Peyer's patch (tissue), 4 donors: ENCODE results near the gene ZFPM1. TPM values are rescaled to one million over a fixed set of nuclear protein-coding genes. Genes with fewer than 3 reads are reported as not detected.

ENCODE experiments used
- DNase-seq, 3 donors: peaks; one replicate each; pipeline ENCODE4 v3.0.0-alpha.2; 2017 to 2019
- H3K27ac ChIP-seq, 4 donors: fragments of 200-600 bp; sonication (generic); one replicate each; pipeline ENCODE4 v1.5.1; 2016 to 2019
- H3K27me3 ChIP-seq, 2 donors: fragments of 200-600 bp; sonication (generic); one replicate each; pipeline ENCODE4 v1.5.1; 2019
- H3K36me3 ChIP-seq, 3 donors: fragments of 200-600 bp; sonication (generic); one replicate each; pipeline ENCODE4 v1.5.1; 2016 to 2019
- H3K4me1 ChIP-seq, 4 donors: fragments of 200-600 bp; sonication (generic); one replicate each; pipeline ENCODE4 v1.5.1; 2016 to 2019
- H3K4me3 ChIP-seq, 4 donors: fragments of 200-600 bp; sonication (generic); 1 replicate in 3 of 4; 2 replicates in 1 of 4; pipeline ENCODE4 v1.5.1; 2016 to 2019; ENCODE audit warnings: mild to moderate bottlenecking in 1 of 4
- H3K9me3 ChIP-seq, 4 donors: fragments of 200-600 bp; sonication (generic); one replicate each; pipeline ENCODE4 v1.5.1; 2016 to 2019; ENCODE audit warnings: mild to moderate bottlenecking in 1 of 4
- POLR2A ChIP-seq, 2 donors: fragments of 450-650 bp; IDR thresholded peaks; one replicate each; pipeline ENCODE4 v1.5.1; 2017; ENCODE audit warnings: antibody characterized with exemption in 2 of 2, mild to moderate bottlenecking in 2 of 2, moderate library complexity in 2 of 2
- total RNA-seq, 4 donors: library from RNA; depleted of rRNA; stranded (reverse); fragments of >200 nt; gene quantifications; one replicate each; pipeline ENCODE4 v1.1.0, GENCODE V29; 2016
- TF ChIP-seq, protein P1 (sequence below), 6 experiments: fragments of 450-650 bp in 4 of 6; fragments of 200-600 bp in 2 of 6; sonication (generic) in 1 of 6; IDR thresholded peaks; one replicate each; pipeline ENCODE4 v1.5.1; 2017 to 2019; ENCODE audit warnings: antibody characterized with exemption in 6 of 6, mild to moderate bottlenecking in 3 of 6, moderate library complexity in 1 of 6

Gene ZFPM1
- total RNA-seq, 4 donors from 2014 or later: 3.0 to 7.9 (median 4.9) TPM

DNA sequence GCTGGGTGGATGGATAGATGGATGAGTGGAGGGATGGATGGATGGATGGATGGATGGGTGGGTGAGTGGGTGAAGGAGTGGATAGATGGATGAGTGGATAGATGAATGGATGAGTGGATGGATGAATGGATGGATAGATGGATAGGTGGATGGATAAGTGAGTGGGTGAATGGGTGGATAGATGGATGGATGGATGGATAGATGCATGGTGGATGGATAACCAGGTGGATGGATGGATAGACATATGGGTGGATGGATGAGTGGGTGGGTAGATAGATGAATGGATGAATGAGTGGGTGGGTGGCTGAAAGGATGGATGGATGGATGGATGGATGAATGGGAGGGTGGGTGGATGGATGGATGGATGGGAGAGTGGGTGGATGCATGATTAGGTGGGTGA lies 66.2 kb downstream of the ZFPM1 start:
- no peak overlapping the region for H3K27ac ChIP-seq
- H3K9me3 ChIP-seq: no peaks in the 10 kb centered on the region
- no peak overlapping the region for H3K4me3 ChIP-seq
- H3K36me3 ChIP-seq: peaks cover 0 to 3% (median 0%) of the 10 kb centered on the region in 3 donors
- H3K27me3 ChIP-seq: no peaks in the 10 kb centered on the region
- no peak for TF ChIP-seq POLR2A (IDR thresholded peaks at IDR 0.05)
- TF ChIP-seq, protein P1, sequence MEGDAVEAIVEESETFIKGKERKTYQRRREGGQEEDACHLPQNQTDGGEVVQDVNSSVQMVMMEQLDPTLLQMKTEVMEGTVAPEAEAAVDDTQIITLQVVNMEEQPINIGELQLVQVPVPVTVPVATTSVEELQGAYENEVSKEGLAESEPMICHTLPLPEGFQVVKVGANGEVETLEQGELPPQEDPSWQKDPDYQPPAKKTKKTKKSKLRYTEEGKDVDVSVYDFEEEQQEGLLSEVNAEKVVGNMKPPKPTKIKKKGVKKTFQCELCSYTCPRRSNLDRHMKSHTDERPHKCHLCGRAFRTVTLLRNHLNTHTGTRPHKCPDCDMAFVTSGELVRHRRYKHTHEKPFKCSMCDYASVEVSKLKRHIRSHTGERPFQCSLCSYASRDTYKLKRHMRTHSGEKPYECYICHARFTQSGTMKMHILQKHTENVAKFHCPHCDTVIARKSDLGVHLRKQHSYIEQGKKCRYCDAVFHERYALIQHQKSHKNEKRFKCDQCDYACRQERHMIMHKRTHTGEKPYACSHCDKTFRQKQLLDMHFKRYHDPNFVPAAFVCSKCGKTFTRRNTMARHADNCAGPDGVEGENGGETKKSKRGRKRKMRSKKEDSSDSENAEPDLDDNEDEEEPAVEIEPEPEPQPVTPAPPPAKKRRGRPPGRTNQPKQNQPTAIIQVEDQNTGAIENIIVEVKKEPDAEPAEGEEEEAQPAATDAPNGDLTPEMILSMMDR (IDR thresholded peaks at IDR 0.05): no peak
- peaks cover 0 to 1% (median 0%) of the 10 kb centered on the region in 4 donors for H3K4me1 ChIP-seq
- no peak for DNase-seq

DNA sequence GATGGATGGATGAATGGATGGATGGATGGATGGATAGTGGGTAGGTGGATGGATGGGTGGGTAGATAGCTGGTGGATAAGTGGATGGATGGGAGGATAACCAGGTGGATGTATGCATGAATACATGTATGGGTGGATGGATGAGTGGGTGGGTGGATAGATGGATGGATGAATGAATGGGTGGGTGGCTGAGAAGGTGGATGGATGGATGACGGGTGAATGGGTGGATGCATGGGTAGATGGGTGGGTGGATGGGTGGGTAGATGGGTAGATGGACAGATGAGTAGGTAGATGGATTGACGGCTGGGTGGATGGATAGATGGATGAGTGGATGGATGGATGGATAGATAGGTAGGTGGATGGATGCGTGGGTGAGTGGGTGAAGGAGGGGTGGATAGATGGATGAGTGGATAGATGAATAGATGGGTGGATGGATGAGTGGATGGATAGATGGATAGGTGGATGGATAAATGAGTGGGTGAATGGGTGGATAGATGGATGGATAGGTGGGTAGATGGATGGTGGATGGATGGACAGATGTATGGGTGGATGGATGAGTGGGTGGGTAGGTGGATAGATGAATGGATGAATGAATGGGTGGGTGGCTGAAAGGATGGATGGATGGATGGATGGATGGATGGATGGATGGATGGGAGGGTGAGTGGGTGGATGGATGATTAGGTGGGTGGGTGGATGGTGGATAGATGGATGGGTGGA lies 67.0 kb downstream of the ZFPM1 start:
- Histone ChIP-seq H3K27me3 (no peaks in the 10 kb centered on the region), H3K9me3 (no peaks in the 10 kb centered on the region), H3K4me3 (no peak overlapping the region), H3K4me1 (peaks cover 0 to 10% (median 0%) of the 10 kb centered on the region in 4 donors), H3K27ac (no peak overlapping the region), H3K36me3 (peaks cover 0 to 2% (median 0%) of the 10 kb centered on the region in 3 donors)
- DNase-seq: no peak
- TF ChIP-seq, protein P1 (IDR thresholded peaks at IDR 0.05): no peak
- no peak for TF ChIP-seq POLR2A (IDR thresholded peaks at IDR 0.05)

DNA sequence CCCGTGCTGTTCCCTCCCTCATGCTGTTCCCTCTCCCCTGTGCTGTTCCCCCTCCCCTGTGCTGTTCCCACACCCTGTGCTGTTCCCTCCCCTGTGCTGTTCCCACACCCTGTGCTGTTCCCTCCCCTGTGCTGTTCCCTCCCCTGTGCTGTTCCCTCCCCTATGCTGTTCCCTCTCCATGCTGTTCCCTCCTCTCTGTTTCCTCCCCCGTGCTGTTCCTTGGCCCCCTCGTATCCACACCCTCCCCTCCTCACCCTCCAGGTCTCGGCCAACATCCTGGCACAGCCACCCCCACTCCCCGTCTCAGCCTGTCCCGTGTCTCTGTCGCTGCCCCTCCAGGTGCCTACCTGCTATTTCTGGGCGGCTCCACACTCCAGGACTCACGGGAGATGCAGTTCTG lies 68.6 kb downstream of the ZFPM1 start:
- no peak overlapping the region for H3K4me3 ChIP-seq
- H3K27ac ChIP-seq: no peak overlapping the region
- TF ChIP-seq POLR2A (IDR thresholded peaks at IDR 0.05): no peak
- TF ChIP-seq, protein P1 (IDR thresholded peaks at IDR 0.05): no peak
- no peaks in the 10 kb centered on the region for H3K9me3 ChIP-seq
- DNase-seq: no peak
- H3K36me3 ChIP-seq: no peaks in the 10 kb centered on the region
- H3K27me3 ChIP-seq: no peaks in the 10 kb centered on the region
- H3K4me1 ChIP-seq: peaks cover 0 to 23% (median 0%) of the 10 kb centered on the region in 4 donors

DNA sequence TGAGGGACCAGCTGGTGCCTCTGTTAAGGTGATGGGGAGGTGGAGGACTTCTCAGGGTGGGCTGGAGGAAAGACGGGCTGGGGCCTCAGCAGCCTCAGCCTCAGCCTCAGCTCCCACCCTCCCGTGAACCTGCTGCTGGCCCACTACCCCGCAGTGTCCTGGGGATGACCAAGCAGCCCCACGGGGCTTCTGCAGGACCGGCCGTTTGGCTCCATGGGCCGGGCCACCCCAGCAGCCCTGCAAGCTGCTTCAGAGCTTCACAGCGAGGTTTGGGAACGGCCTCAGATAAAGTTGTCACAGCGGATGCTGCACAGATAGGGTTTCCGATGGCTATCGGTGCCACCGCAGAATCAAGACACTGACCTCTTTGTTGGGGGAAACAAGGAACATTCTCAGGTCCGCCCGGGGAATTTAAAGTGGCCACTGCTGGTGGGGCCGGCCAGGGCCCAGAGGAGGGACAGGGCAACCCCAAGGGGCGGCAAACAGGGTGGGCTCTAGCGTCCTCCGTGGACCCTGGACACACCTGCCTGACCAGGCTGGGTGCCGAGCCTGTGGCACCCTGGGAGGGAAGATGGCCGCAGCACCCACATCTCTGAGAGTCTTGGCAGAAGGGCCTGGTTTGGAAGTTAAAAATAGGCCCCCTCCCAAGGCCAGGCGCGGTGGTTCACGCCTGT lies 69.3 kb downstream of the ZFPM1 start:
- no peak for DNase-seq
- H3K27me3 ChIP-seq: no peaks in the 10 kb centered on the region
- no peak overlapping the region for H3K27ac ChIP-seq
- H3K36me3 ChIP-seq: no peaks in the 10 kb centered on the region
- TF ChIP-seq, protein P1 (IDR thresholded peaks at IDR 0.05): no peak
- no peak for TF ChIP-seq POLR2A (IDR thresholded peaks at IDR 0.05)
- H3K4me3 ChIP-seq: no peak overlapping the region
- peaks cover 0 to 30% (median 0%) of the 10 kb centered on the region in 4 donors for H3K4me1 ChIP-seq
- H3K9me3 ChIP-seq: no peaks in the 10 kb centered on the region

DNA sequence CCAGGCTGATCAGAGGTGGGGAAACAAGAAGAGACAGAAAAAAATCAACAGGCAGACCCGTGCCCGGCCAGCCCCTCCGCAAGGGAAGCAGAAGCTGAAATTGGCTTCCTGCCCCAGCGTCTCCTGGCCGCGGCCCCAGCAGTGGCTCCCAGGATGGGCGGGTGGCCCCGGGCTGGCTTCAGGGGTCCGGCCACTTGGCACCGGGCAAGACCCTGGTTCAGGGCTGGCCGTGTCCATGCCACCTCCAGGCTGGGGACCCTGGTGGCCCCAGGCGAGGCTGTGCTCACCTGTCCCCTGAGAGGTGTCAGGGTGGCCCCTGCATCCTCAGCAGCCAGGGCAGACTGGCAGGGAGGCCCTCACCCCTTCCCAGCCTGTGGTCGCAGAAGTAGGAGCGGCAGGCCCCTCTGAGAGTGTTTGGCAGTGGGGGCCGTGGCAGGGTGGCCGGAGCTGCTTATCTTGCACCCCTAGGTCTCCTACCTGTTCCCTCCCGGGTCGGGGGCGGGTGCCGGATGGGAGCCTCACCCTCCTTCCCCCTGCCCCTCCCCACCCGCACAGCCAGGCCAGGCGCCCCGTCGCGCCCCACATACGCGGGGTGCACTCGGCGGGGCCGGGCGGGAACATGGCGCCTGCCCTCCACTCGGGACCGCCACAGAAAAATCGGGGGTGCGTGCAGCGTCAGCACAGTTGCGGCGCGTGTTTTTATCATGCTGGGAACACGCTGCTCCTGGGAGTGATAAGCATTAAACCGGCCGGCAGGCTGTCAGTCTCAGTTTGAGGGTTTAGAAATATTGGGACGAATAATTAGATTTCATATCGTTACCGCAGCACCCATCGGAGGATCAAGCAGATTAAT lies 70.5 kb downstream of the ZFPM1 start:
- TF ChIP-seq POLR2A (IDR thresholded peaks at IDR 0.05): no peak
- TF ChIP-seq, protein P1 (IDR thresholded peaks at IDR 0.05): no peak
- Histone ChIP-seq H3K4me3 (no peak overlapping the region), H3K9me3 (no peaks in the 10 kb centered on the region), H3K27ac (no peak overlapping the region), H3K36me3 (no peaks in the 10 kb centered on the region), H3K27me3 (no peaks in the 10 kb centered on the region), H3K4me1 (peaks cover 0 to 37% (median 0%) of the 10 kb centered on the region in 4 donors)
- DNase-seq: no peak
